Mesenchymal stem cell (in vitro differentiated cells and primary cell): ENCODE results near the gene FAM200C.
A peak's percentile ranks its signal among the peaks of the same experiment; 100 is the strongest.

ENCODE experiments used
- DNase-seq: peaks from one replicate; pipeline ENCODE4 v3.0.0-alpha.2; 2013
- H2AFZ ChIP-seq: one replicate; pipeline ENCODE4 v1.6.1; 2013; ENCODE audit warnings: low read depth, mild to moderate bottlenecking, control low read depth, inconsistent platforms, low read length, moderate library complexity
- H2AK5ac ChIP-seq: 2 replicates; pipeline ENCODE4 v1.6.1; 2013; ENCODE audit warnings: low read length, moderate library complexity, mild to moderate bottlenecking, inconsistent platforms; ENCODE audit not compliant: severe bottlenecking
- H2BK120ac ChIP-seq: one replicate; pipeline ENCODE4 v1.6.1; 2013; ENCODE audit warnings: low read depth, mild to moderate bottlenecking, inconsistent platforms, low read length, moderate library complexity
- H2BK12ac ChIP-seq, 2 experiments: one replicate each; pipeline ENCODE4 v1.6.1; 2013; ENCODE audit warnings: inconsistent platforms in 2 of 2, low read length in 2 of 2, mild to moderate bottlenecking in 2 of 2, moderate library complexity in 2 of 2, control low read depth in 1 of 2
- H2BK15ac ChIP-seq: one replicate; pipeline ENCODE4 v1.6.1; 2013; ENCODE audit warnings: mild to moderate bottlenecking, low read depth, inconsistent platforms; ENCODE audit not compliant: poor library complexity, severe bottlenecking
- H2BK5ac ChIP-seq: 2 replicates; pipeline ENCODE4 v1.6.1; 2013; ENCODE audit warnings: low read depth, mild to moderate bottlenecking, low read length, control low read depth, inconsistent platforms; ENCODE audit not compliant: poor library complexity, severe bottlenecking
- H3K14ac ChIP-seq, 2 experiments: one replicate each; pipeline ENCODE4 v1.6.1; 2013; ENCODE audit warnings: inconsistent platforms in 2 of 2, low read length in 2 of 2, control low read depth in 1 of 2, mild to moderate bottlenecking in 1 of 2, moderate library complexity in 1 of 2
- H3K18ac ChIP-seq, 2 experiments: one replicate each; pipeline ENCODE4 v1.6.1; 2013; ENCODE audit warnings: inconsistent platforms in 2 of 2, low read length in 2 of 2, control low read depth in 1 of 2, low read depth in 1 of 2, mild to moderate bottlenecking in 1 of 2
- H3K23ac ChIP-seq, 2 experiments: one replicate each; pipeline ENCODE4 v1.6.1; 2013; ENCODE audit warnings: inconsistent platforms in 2 of 2, low read length in 2 of 2, mild to moderate bottlenecking in 2 of 2, moderate library complexity in 2 of 2, control low read depth in 1 of 2
- H3K27ac ChIP-seq: 2 replicates; pipeline ENCODE4 v1.5.1; 2013; ENCODE audit warnings: mild to moderate bottlenecking, moderate library complexity, low read length, control low read depth, inconsistent platforms; ENCODE audit not compliant: poor library complexity, severe bottlenecking
- H3K27me3 ChIP-seq, 2 experiments: 2 replicates each; pipeline versions ENCODE4 v1.6.1 to v1.7.0; 2013; ENCODE audit warnings: low read length in 2 of 2, mild to moderate bottlenecking in 2 of 2, moderate library complexity in 2 of 2, control low read depth in 1 of 2, inconsistent platforms in 1 of 2; ENCODE audit not compliant: control insufficient read depth in 1 of 2, insufficient read depth in 1 of 2
- H3K36me3 ChIP-seq, 2 experiments: 2 replicates each; pipeline versions ENCODE4 v1.6.1 to v1.7.0; 2013; ENCODE audit warnings: low read length in 2 of 2, control low read depth in 1 of 2, inconsistent platforms in 1 of 2, low read depth in 1 of 2, mild to moderate bottlenecking in 1 of 2; ENCODE audit not compliant: insufficient read depth in 2 of 2, control insufficient read depth in 1 of 2
- H3K4ac ChIP-seq, 2 experiments: one replicate each; pipeline ENCODE4 v1.6.1; 2013; ENCODE audit warnings: inconsistent platforms in 2 of 2, low read length in 2 of 2, mild to moderate bottlenecking in 2 of 2, moderate library complexity in 2 of 2, control low read depth in 1 of 2, low read depth in 1 of 2
- H3K4me1 ChIP-seq: 2 replicates; pipeline ENCODE4 v1.6.1; 2013; ENCODE audit warnings: low read depth, low read length, control low read depth; ENCODE audit not compliant: control insufficient read depth, insufficient read depth
- H3K4me2 ChIP-seq: 2 replicates; pipeline ENCODE4 v1.6.1; 2013; ENCODE audit warnings: low read length, mild to moderate bottlenecking, inconsistent platforms; ENCODE audit not compliant: poor library complexity, severe bottlenecking
- H3K4me3 ChIP-seq, 2 experiments: 2 replicates each; pipeline versions ENCODE4 v1.5.1 to v1.7.0; 2013; ENCODE audit warnings: low read length in 2 of 2, mild to moderate bottlenecking in 2 of 2, control low read depth in 1 of 2, low read depth in 1 of 2; ENCODE audit not compliant: insufficient read depth in 1 of 2
- H3K79me1 ChIP-seq: replicated peaks from 2 replicates; pipeline ENCODE4 v1.6.1; 2013; ENCODE audit warnings: mild to moderate bottlenecking, control low read depth, low read length, inconsistent platforms; ENCODE audit not compliant: poor library complexity, severe bottlenecking
- H3K9ac ChIP-seq: 2 replicates; pipeline ENCODE4 v1.7.0; 2013; ENCODE audit warnings: mild to moderate bottlenecking, low read length, moderate library complexity
- H3K9me3 ChIP-seq: 2 replicates; pipeline ENCODE4 v1.7.0; 2013; ENCODE audit warnings: mild to moderate bottlenecking, low read length; ENCODE audit not compliant: control insufficient read depth
- H4K8ac ChIP-seq: one replicate; pipeline ENCODE4 v1.6.1; 2013; ENCODE audit warnings: inconsistent platforms, mild to moderate bottlenecking, low read length, moderate library complexity
- H4K91ac ChIP-seq: one replicate; pipeline ENCODE4 v1.6.1; 2013; ENCODE audit warnings: mild to moderate bottlenecking, low read length, inconsistent platforms
- WGBS: methylation state at CpG from one replicate; pipeline ENCODE4 v1.1.7; 2013; ENCODE audit warnings: mixed read lengths; 5-methylcytosine and 5-hydroxymethylcytosine counted together

FAM200C gene

DNA sequence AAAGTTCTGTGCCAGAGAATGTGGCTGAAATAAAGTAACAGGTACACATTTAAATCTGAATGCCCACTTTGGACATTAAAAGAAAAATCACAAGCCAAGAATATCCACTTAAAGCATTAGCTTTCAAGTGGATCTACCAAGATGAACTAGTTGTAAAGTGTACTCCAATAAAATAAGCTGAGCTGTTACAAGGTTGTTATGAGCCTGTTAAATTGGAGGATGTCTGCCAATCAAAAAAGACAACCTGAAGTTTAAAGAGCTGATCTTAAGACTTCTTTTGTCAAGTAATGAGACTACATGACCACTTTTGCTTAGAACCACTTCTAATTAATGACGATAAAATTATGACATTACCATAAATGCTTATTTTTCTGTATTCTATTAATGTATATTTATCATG, 2.4 kb downstream of the FAM200C start:
- WGBS: no CpG with 5 or more reads among the region's 1 CpG
- no peak overlapping the region for H3K9ac ChIP-seq
- no peak overlapping the region for H2BK15ac ChIP-seq
- H3K4me3 ChIP-seq: no peak overlapping the region
- no peak overlapping the region for H3K4me2 ChIP-seq
- no peak overlapping the region for H2BK120ac ChIP-seq
- no peak for DNase-seq
- H3K27ac ChIP-seq: no peak overlapping the region
- H3K4ac ChIP-seq: no peak overlapping the region
- H3K14ac ChIP-seq: no peak overlapping the region
- no peaks in the 10 kb centered on the region for H3K9me3 ChIP-seq
- H2BK5ac ChIP-seq: no peak overlapping the region
- H2BK12ac ChIP-seq: no peak overlapping the region
- H3K23ac ChIP-seq: no peak overlapping the region
- H4K8ac ChIP-seq: no peak overlapping the region
- H2AK5ac ChIP-seq: no peak overlapping the region
- H3K27me3 ChIP-seq: no peaks in the 10 kb centered on the region
- H3K79me1 ChIP-seq: peaks cover 11% of the 10 kb centered on the region
- peaks cover 0 to 20% of the 10 kb centered on the region in 2 experiments for H3K36me3 ChIP-seq
- H3K18ac ChIP-seq: no peak overlapping the region
- H2AFZ ChIP-seq: no peak overlapping the region
- H3K4me1 ChIP-seq: peaks cover 1% of the 10 kb centered on the region
- H4K91ac ChIP-seq: no peak overlapping the region

DNA sequence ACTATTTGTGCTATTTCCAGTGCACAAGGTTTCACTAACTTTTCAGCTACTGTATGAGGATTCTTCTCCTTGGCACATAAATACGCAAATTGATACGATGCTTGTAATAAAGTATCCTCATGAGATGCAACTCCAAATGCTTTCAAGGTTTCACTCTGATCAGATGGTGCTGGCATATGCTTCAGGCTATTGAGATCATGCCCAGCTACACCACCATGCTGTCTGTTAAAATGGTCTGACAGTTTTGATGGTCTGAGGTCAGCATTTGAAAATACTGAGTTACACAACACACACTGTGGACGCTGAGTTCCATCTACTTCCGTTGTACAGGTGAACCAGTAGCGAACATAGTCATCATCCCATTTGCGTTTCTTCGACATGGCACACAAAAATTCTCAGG, 4.7 kb downstream of the FAM200C start:
- Histone ChIP-seq H2BK12ac (no peak overlapping the region), H2BK15ac (no peak overlapping the region), H3K4me1 (peaks cover 1% of the 10 kb centered on the region), H3K9me3 (no peaks in the 10 kb centered on the region), H3K27ac (no peak overlapping the region), H2BK120ac (no peak overlapping the region), H3K36me3 (peaks cover 0 to 4% of the 10 kb centered on the region in 2 experiments), H3K14ac (no peak overlapping the region), H2BK5ac (no peak overlapping the region), H3K4me3 (no peak overlapping the region), H4K8ac (no peak overlapping the region), H2AFZ (no peak overlapping the region), H3K27me3 (no peaks in the 10 kb centered on the region), H3K79me1 (peaks cover 11% of the 10 kb centered on the region), H3K23ac (no peak overlapping the region), H4K91ac (no peak overlapping the region), H3K4me2 (no peak overlapping the region), H3K4ac (no peak overlapping the region), H3K9ac (no peak overlapping the region), H2AK5ac (no peak overlapping the region), H3K18ac (no peak overlapping the region)
- DNase-seq: no peak
- WGBS: 95% methylated on average over 7 of the region's 7 CpGs

DNA sequence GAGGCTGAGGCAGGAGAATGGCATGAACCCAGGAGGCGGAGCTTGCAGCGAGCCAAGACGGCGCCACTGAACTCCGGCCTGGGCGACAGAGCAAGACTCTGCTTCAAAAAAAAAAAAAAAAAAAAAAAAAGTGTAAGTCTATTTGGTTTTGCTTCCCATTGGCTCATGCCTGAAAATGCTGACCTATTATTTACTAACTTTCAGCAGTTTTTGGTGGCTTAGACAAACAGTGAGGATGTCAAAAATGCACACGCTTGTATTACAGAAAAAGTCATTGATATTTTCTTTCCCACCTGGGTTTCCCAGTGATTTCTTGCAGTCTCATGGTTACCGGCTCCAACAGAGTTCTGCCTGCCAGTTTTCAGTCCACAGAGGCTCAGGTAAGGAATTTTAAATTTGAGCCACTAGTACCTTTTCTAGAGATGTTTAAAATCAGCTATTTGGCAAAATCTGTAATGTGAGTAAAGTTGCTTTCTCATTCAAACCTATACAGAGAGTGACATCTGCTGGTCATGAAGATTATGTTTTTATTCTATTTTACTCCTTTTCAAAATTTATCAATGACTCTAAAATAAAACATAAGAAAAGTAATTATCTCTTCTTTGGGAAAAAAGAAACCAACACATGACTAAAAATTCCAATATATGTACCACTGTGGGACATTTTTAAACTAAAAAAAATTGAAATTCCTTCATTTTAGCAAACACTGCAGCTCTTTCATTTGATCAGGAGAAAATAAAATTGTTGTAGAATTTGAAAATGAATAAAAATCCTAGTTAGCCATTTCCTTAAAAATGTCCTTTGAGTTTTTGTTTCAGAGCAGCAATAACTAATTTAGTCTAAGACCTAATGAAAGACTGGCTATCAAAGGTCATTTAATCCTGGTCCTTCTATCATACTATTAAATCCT, 8.8 kb downstream of the FAM200C start:
- H3K14ac ChIP-seq: no peak overlapping the region
- no peak overlapping the region for H3K27ac ChIP-seq
- no peaks in the 10 kb centered on the region for H3K4me1 ChIP-seq
- WGBS: 86% methylated on average over 2 of the region's 8 CpGs
- H3K4me2 ChIP-seq: no peak overlapping the region
- H4K8ac ChIP-seq: no peak overlapping the region
- H2AFZ ChIP-seq: no peak overlapping the region
- peaks cover 16% of the 10 kb centered on the region for H3K9me3 ChIP-seq
- no peak overlapping the region for H2BK15ac ChIP-seq
- DNase-seq: peak; percentile 51
- no peak overlapping the region for H2BK5ac ChIP-seq
- no peak overlapping the region for H2AK5ac ChIP-seq
- H3K36me3 ChIP-seq: peaks cover 0 to 4% of the 10 kb centered on the region in 2 experiments
- peaks cover 5% of the 10 kb centered on the region for H3K79me1 ChIP-seq
- no peak overlapping the region for H3K9ac ChIP-seq
- H2BK120ac ChIP-seq: no peak overlapping the region
- H3K23ac ChIP-seq: no peak overlapping the region
- no peaks in the 10 kb centered on the region for H3K27me3 ChIP-seq
- no peak overlapping the region for H3K4me3 ChIP-seq
- H3K4ac ChIP-seq: no peak overlapping the region
- H4K91ac ChIP-seq: no peak overlapping the region
- no peak overlapping the region for H3K18ac ChIP-seq
- no peak overlapping the region for H2BK12ac ChIP-seq

DNA sequence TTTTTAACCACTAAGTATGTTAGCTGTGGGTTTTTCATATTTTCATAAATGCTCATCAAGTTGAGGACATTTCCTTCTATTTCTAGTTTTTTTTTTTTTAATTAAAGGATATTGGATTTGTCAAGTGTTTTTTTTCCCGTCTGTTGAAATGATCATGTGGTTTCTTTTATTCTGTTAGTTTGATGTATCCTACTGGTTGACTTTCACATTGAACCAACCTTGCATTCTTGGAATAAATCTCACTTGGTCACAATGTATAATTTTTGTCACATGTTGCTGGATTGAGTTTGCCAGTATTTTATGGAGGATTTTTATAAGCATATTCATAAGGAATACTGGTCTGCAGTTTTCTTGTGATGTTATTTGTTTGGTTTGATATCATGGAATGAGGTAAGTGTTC, 12.4 kb downstream of the FAM200C start:
- Histone ChIP-seq H2BK15ac (no peak overlapping the region), H3K4me2 (no peak overlapping the region), H3K18ac (no peak overlapping the region), H3K79me1 (no peaks in the 10 kb centered on the region), H3K36me3 (no peaks in the 10 kb centered on the region), H3K23ac (no peak overlapping the region), H3K14ac (no peak overlapping the region), H3K27me3 (no peaks in the 10 kb centered on the region), H2BK5ac (no peak overlapping the region), H2BK12ac (no peak overlapping the region), H3K9ac (no peak overlapping the region), H2AK5ac (no peak overlapping the region), H4K91ac (no peak overlapping the region), H3K4ac (no peak overlapping the region), H3K4me3 (no peak overlapping the region), H3K9me3 (peaks cover 16% of the 10 kb centered on the region), H2BK120ac (no peak overlapping the region), H3K27ac (no peak overlapping the region), H3K4me1 (no peaks in the 10 kb centered on the region), H2AFZ (no peak overlapping the region), H4K8ac (no peak overlapping the region)
- WGBS: no CpG with 5 or more reads among the region's 1 CpG
- DNase-seq: no peak
